CD14-positive monocyte (primary cell): Measurements from ENCODE around the gene FOXP1. TPM values are rescaled to one million over a fixed set of nuclear protein-coding genes. Genes with fewer than 3 reads are reported as not detected.

ENCODE experiments used
- DNase-seq, 3 donors: peaks; one replicate each; pipeline ENCODE4 v3.0.0-alpha.2; 2011 to 2022
- H2AFZ ChIP-seq: 2 replicates; pipeline ENCODE4 v1.6.0; 2012; ENCODE audit warnings: mild to moderate bottlenecking, low read depth, low read length, inconsistent platforms; ENCODE audit not compliant: insufficient read depth, poor library complexity, severe bottlenecking
- H3K27ac ChIP-seq, 2 donors: 1 replicate in 1 of 2; 2 replicates in 1 of 2; pipeline ENCODE4 v1.5.1; 2012 to 2013; ENCODE audit warnings: low read length in 2 of 2, control low read depth in 1 of 2, inconsistent platforms in 1 of 2, low read depth in 1 of 2, mild to moderate bottlenecking in 1 of 2
- H3K27me3 ChIP-seq, 2 donors: one replicate each; pipeline versions ENCODE4 v1.6.0 to v1.6.1; 2011 to 2013; ENCODE audit warnings: low read length in 2 of 2; ENCODE audit not compliant: control insufficient read depth in 2 of 2, insufficient read depth in 2 of 2
- H3K36me3 ChIP-seq, 2 donors: replicated peaks in 1 of 2; 1 replicate in 1 of 2; 2 replicates in 1 of 2; pipeline versions ENCODE4 v1.5.1 to v1.6.1; 2012 to 2013; ENCODE audit warnings: low read length in 2 of 2, control low read depth in 1 of 2, inconsistent platforms in 1 of 2, mild to moderate bottlenecking in 1 of 2; ENCODE audit not compliant: insufficient read depth in 2 of 2, control insufficient read depth in 1 of 2
- H3K4me1 ChIP-seq, 2 donors: 1 replicate in 1 of 2; 2 replicates in 1 of 2; pipeline versions ENCODE4 v1.5.1 to v1.6.1; 2012 to 2013; ENCODE audit warnings: low read length in 2 of 2, control low read depth in 1 of 2, inconsistent platforms in 1 of 2, mild to moderate bottlenecking in 1 of 2, moderate library complexity in 1 of 2; ENCODE audit not compliant: insufficient read depth in 2 of 2, control insufficient read depth in 1 of 2
- H3K4me2 ChIP-seq: replicated peaks from 2 replicates; pipeline ENCODE3; 2012; ENCODE audit warnings: low read length, moderate library complexity, mild to moderate bottlenecking; ENCODE audit not compliant: poor library complexity, severe bottlenecking; ENCODE audit errors: extremely low read depth
- H3K4me3 ChIP-seq, 3 experiments: fragments of 200-600 bp in 1 of 3; sonication (generic) in 1 of 3; replicated peaks in 1 of 3; 1 replicate in 2 of 3; 2 replicates in 1 of 3; pipeline ENCODE4 v1.5.1; 2011 to 2013; ENCODE audit warnings: low read length in 3 of 3, mild to moderate bottlenecking in 3 of 3, control low read depth in 2 of 3, low read depth in 2 of 3, inconsistent platforms in 1 of 3, moderate library complexity in 1 of 3
- H3K79me2 ChIP-seq: 2 replicates; pipeline ENCODE4 v1.6.0; 2012; ENCODE audit warnings: mild to moderate bottlenecking, control low read depth, inconsistent platforms, low read length, moderate library complexity; ENCODE audit not compliant: insufficient read depth
- H3K9ac ChIP-seq: 2 replicates; pipeline ENCODE4 v1.6.0; 2017; ENCODE audit warnings: low read length, mild to moderate bottlenecking; ENCODE audit not compliant: insufficient read depth, poor library complexity, severe bottlenecking
- H3K9me3 ChIP-seq, 2 donors: replicated peaks in 1 of 2; 1 replicate in 1 of 2; 2 replicates in 1 of 2; pipeline versions ENCODE4 v1.5.1 to v1.6.1; 2012 to 2013; ENCODE audit warnings: low read length in 2 of 2, control low read depth in 1 of 2; ENCODE audit not compliant: control insufficient read depth in 1 of 2, insufficient read depth in 1 of 2
- H4K20me1 ChIP-seq: 2 replicates; pipeline ENCODE4 v1.6.0; 2012; ENCODE audit warnings: mild to moderate bottlenecking, low read length, control low read depth, moderate library complexity; ENCODE audit not compliant: insufficient read depth
- H3K27ac Mint-ChIP-seq, 7 donors: one replicate each; pipeline ENCODE4 v1.8.0; 2020; ENCODE audit warnings: mild to moderate bottlenecking in 7 of 7, mixed read lengths in 7 of 7, moderate library complexity in 6 of 7, inconsistent platforms in 2 of 7
- H3K27me3 Mint-ChIP-seq, 3 donors: one replicate each; pipeline ENCODE4 v1.8.0; 2021 to 2022; ENCODE audit warnings: low read depth in 3 of 3, mild to moderate bottlenecking in 3 of 3, mixed read lengths in 3 of 3, moderate library complexity in 3 of 3, inconsistent platforms in 1 of 3
- H3K36me3 Mint-ChIP-seq, 2 donors: one replicate each; pipeline ENCODE4 v1.8.0; 2020; ENCODE audit warnings: mixed read lengths in 2 of 2, inconsistent platforms in 1 of 2, mild to moderate bottlenecking in 1 of 2
- H3K4me1 Mint-ChIP-seq: one replicate; pipeline ENCODE4 v1.8.0; 2020; ENCODE audit warnings: mild to moderate bottlenecking, mixed read lengths
- H3K4me3 Mint-ChIP-seq, 2 donors: one replicate each; pipeline ENCODE4 v1.8.0; 2020; ENCODE audit warnings: mild to moderate bottlenecking in 2 of 2, mixed read lengths in 2 of 2, moderate library complexity in 1 of 2
- H3K9me3 Mint-ChIP-seq, 7 donors: one replicate each; pipeline ENCODE4 v1.8.0; 2020 to 2022; ENCODE audit warnings: mixed read lengths in 7 of 7, mild to moderate bottlenecking in 6 of 7, moderate library complexity in 6 of 7, inconsistent platforms in 2 of 7
- CTCF ChIP-seq: fragments of 200-600 bp; IDR thresholded peaks from one replicate; pipeline ENCODE4 v1.8.0; 2022; ENCODE audit warnings: antibody characterized with exemption, mild to moderate bottlenecking
- WGBS: methylation state at CpG from one replicate; pipeline ENCODE4 v1.1.5; 2013; ENCODE audit warnings: missing lambda C conversion rate; ENCODE audit not compliant: insufficient coverage; 5-methylcytosine and 5-hydroxymethylcytosine counted together
- intact Hi-C, 2 donors: fragments of 100-400 bp; cut with micrococcal nuclease; formaldehyde crosslinking; loops; one replicate each; pipeline versions ENCODE4 v1.15.0 to v1.15.1; 2023
- polyA plus RNA-seq, 3 donors: library from polyadenylated mRNA; depleted of rRNA in 1 of 3; unstranded in 2 of 3; stranded (reverse) in 1 of 3; fragments of 300-500 nt in 2 of 3; fragments of >200 nt in 1 of 3; fragmentation: Illumina TruSeq in 2 of 3; gene quantifications; 1 replicate in 2 of 3; 2 replicates in 1 of 3; pipeline ENCODE4 v1.2.3, GENCODE V29; 2012 to 2021

The FOXP1 gene
- polyA plus RNA-seq, 3 donors: 25.7 to 42.6 (median 27.8) TPM

- peaks cover 8 to 10% of the 10 kb centered on the region in 2 donors for H3K36me3 Mint-ChIP-seq
- no peak for TF ChIP-seq CTCF
- H3K4me3 Mint-ChIP-seq: no peak overlapping the region
- peaks cover 53% of the 10 kb centered on the region for H3K4me1 Mint-ChIP-seq
- intact Hi-C loops: no loop called here
- DNase-seq: no peak
- no peak overlapping the region for H3K27ac ChIP-seq
- H3K36me3 ChIP-seq: no peaks in the 10 kb centered on the region
- peaks cover 59% of the 10 kb centered on the region for H4K20me1 ChIP-seq
- H3K79me2 ChIP-seq: peaks cover 80% of the 10 kb centered on the region
- H3K9ac ChIP-seq: no peak overlapping the region
- peak overlapping the region in 2 of 7 donors; percentile 39 to 57 for H3K27ac Mint-ChIP-seq
- H3K27me3 ChIP-seq: no peaks in the 10 kb centered on the region
- H3K4me3 ChIP-seq: no peak overlapping the region
- H3K9me3 ChIP-seq: no peaks in the 10 kb centered on the region
- H3K4me2 ChIP-seq: no peak overlapping the region
- peaks cover 0 to 1% (median 0%) of the 10 kb centered on the region in 3 donors for H3K27me3 Mint-ChIP-seq
- 78% methylated on average over 3 of the region's 6 CpGs for WGBS
- H3K4me1 ChIP-seq: peaks cover 21 to 23% of the 10 kb centered on the region in 2 donors
- H2AFZ ChIP-seq: no peak overlapping the region
- H3K9me3 Mint-ChIP-seq: no peaks in the 10 kb centered on the region
These were observed 182.5 kb downstream of the FOXP1 start for GRCh38 chr3:71400986-71401451.

- Histone ChIP-seq H3K79me2 (peaks cover 81% of the 10 kb centered on the region), H3K27me3 (no peaks in the 10 kb centered on the region), H3K4me2 (no peak overlapping the region), H3K9ac (no peak overlapping the region), H3K36me3 (no peaks in the 10 kb centered on the region), H3K4me1 (peaks cover 36 to 38% of the 10 kb centered on the region in 2 donors), H3K4me3 (no peak overlapping the region), H3K27ac (no peak overlapping the region), H3K9me3 (no peaks in the 10 kb centered on the region), H4K20me1 (peaks cover 68% of the 10 kb centered on the region), H2AFZ (no peak overlapping the region)
- no peak for DNase-seq
- Mint-ChIP-seq H3K4me3 (no peak overlapping the region), H3K27me3 (no peaks in the 10 kb centered on the region), H3K36me3 (peaks cover 7% of the 10 kb centered on the region in 2 donors), H3K4me1 (peaks cover 60% of the 10 kb centered on the region), H3K27ac (no peak overlapping the region), H3K9me3 (no peaks in the 10 kb centered on the region)
- intact Hi-C loops: loop anchor here in 1 of 2 donors (10.0 kb wide), 1 partner anchor 185 kb away; the partner anchor contains the start of gene FOXP1
- TF ChIP-seq CTCF: no peak
- no CpG with 5 or more reads among the region's 3 CpGs for whole genome bisulfite sequencing
These were observed 184.1 kb downstream of the FOXP1 start for GRCh38 chr3:71399478-71399877.
